ENCODE data around the gene ORC3.
"Not testable (repeated sequence)": the region's sequence is repeated elsewhere in the genome, so short reads cannot be mapped to it uniquely, and the experiment has no call there.

ORC3 gene

GRCh38 chr6:87700397-87701343 lies 110.7 kb downstream of the ORC3 start:
- DNase-seq, result no peak

- DNase-seq, result no peak
These were observed 111.4 kb downstream of the ORC3 start for GRCh38 chr6:87701344-87701675.

GRCh38 chr6:87701676-87702588 lies 112.0 kb downstream of the ORC3 start, which contains the start of gene AKIRIN2:
AKIRIN2 (minus strand) TSS chr6:87702233; CDS start chr6:87701684, 549 bp downstream.
- peak; percentile 96 for DNase-seq

DNA sequence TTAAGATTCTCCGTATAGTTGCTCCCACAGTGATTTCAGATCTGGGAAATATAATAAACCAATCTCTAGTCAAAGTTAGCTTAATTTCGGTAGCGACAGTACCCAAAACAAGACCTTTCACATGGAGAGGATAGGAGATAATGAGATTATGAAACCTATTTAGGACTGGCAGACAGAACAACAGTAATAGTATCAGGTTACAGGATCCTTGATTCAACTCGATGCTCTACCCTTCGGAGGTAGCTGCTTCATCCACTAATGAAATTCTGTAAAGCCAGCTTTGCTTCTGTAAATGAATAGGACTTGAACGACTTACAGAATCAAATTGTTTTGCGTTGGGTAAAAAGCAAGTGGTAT lies 112.6 kb downstream of the ORC3 start:
- DNase-seq, result no peak

DNA sequence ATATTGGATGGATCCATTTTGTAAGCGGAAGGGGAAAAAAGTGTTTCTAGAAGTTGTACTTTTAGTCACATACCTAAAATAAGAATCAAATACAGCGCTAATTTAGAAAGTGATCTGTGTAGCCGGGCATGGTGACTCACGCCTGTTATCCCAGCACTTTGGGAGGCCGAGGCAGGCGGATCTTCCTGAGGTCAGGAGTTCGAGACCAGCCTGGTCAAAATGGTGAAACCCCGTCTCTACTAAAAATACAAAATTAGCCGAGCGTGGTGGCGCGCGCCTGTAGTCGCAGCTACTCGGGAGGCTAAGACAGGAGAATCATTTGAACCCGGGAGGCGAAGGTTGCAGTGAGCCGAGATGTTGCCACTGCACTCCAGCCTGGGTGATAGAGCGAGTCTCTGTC lies 113.1 kb downstream of the ORC3 start:
- not testable (repeated sequence) for DNase-seq

DNA sequence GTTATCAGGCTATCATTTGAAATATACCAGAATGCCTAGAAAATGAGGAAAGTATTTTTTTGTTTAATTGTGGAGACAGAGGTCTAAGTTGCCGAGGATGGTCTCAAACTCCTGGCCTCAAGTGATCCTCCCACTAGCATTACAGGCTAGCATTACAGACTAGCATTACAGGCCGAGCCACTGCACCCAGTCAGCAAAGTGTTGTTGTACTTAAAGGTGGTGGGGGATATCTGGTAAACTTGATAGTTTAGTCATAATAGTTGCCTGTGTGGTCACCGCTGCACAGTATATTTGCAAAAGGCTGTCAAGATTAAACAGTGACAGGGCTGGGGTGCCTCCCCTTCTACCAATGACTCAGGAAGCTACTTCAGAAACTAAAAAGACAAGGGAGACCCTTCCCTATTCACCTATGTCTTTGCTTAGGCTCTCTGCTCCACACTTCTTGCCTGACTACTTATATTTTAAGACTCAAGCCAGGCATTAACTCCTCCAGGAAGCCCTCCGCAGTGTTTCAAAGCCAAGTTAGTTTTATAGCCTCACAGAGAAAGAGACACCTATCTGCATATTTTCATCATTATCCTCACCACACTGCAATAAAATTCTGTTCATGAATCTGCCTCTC lies 115.2 kb downstream of the ORC3 start:
- DNase-seq, result no peak

DNA sequence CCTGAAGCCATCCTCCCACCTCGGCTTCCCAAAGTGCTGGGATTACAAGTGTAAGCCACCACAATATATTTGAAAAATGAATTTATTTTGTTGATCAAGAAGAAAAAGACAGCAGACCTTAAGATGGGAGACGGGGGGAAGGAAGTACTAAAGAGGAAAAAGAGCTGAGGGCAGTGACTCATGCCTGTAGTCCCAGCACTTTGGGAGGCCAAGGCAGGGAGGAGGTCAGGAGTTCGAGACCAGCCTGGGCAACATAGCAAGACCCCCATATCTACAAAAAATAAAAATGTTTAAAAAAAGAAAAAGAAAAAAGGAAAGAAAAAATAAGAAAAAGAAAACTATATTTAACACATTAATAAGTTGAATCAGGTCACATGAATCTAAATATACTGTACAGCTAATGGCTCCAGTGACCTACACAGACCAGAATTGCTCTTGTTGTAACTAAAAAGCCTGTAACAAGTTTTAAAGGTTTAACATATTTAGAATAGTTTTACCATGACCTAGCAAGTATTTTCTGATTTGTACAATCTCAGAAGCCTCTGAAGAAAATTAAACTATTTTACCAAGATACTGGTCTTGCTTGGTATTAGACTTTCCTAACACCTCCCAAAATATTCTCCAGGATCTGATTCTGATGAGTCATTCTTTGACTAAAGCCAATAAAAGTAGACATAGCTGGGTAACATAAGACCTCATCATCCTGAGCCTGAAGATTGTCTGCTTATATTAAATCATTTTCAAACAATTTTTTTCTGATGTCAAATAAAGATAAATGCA lies 116.4 kb downstream of the ORC3 start:
- DNase-seq, result no peak

GRCh38 chr6:87708581-87709427 lies 118.9 kb downstream of the ORC3 start:
- DNase-seq, result not testable (repeated sequence)

GRCh38 chr6:87710090-87710489 lies 120.2 kb downstream of the ORC3 start:
- no peak for DNase-seq

DNA sequence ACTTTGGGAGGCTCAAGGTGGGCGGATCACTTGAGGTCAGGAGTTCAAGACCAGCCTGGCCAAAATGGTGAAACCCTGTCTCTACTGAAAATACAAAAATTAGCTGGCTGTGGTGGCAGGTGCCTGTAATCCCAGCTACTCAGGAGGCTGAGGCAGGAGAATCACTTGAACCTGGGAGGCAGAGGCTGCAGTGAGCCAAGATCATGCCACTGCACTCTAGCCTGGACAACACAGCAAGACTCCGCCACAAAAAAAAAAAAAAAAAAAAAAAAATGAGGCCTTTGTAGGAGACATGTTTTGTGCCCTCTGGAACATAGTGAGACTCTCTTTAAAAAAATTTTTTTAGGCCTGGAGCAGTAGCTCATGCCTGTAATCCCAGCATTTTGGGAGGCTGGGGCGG lies 122.8 kb downstream of the ORC3 start:
- DNase-seq, result not testable (repeated sequence)

GRCh38 chr6:87714093-87714842 lies 124.3 kb downstream of the ORC3 start:
- no peak for DNase-seq

Measured in activated effector memory CD4-positive, alpha-beta T cell treated with Interleukin-2 at 50 U/mL for 16 hours (primary cell).